IMR-90 (cell line): Measurements from ENCODE around the gene RYR3. TPM values are rescaled to one million over a fixed set of nuclear protein-coding genes. Genes with fewer than 3 reads are reported as not detected.

Experiments used
- ATAC-seq: fragments of 200-7000 bp; cut with Tn5 transposase; 2 replicates; pipeline ENCODE4 v1.9.1; 2020; ENCODE audit warnings: low read depth, mild to moderate bottlenecking, moderate library complexity
- BruUV-seq: library from RNA; stranded (reverse); fragments of 400-500 nt; replicated peaks from 2 replicates; lab custom pipeline; 2021; lab: Mats Ljungman, UMichigan
- CTCF ChIA-PET: fragments of 300-600 bp; formaldehyde crosslinking; extraction: SDS; loops from one replicate; lab custom pipeline; 2021; ENCODE audit warnings: antibody characterized with exemption; lab: Yijun Ruan, JAX
- POLR2A ChIA-PET: fragments of 300-600 bp; sonication (Branson Sonifier 250); formaldehyde crosslinking; loops from one replicate; lab custom pipeline; 2022; ENCODE audit warnings: antibody characterized with exemption; ENCODE audit not compliant: unreplicated experiment; lab: Charles Lee
- DNase-seq: peaks from one replicate; pipeline ENCODE4 v3.0.0; 2013
- H2AFZ ChIP-seq: replicated peaks from 2 replicates; pipeline ENCODE3; 2013; ENCODE audit warnings: low read length, mild to moderate bottlenecking; ENCODE audit not compliant: poor library complexity
- H2AK5ac ChIP-seq: 2 replicates; pipeline ENCODE4 v1.6.1; 2013; ENCODE audit warnings: low read depth, low read length, inconsistent platforms
- H2AK9ac ChIP-seq: replicated peaks from 2 replicates; pipeline ENCODE3; 2013; ENCODE audit warnings: mild to moderate bottlenecking, low read depth, low read length, moderate library complexity; ENCODE audit not compliant: poor library complexity
- H2BK120ac ChIP-seq: 2 replicates; pipeline ENCODE4 v1.6.1; 2013; ENCODE audit warnings: low read depth, low read length, inconsistent platforms
- H2BK15ac ChIP-seq: 3 replicates; pipeline ENCODE4 v1.6.1; 2013; ENCODE audit warnings: low read depth, low read length, inconsistent platforms
- H2BK20ac ChIP-seq: 2 replicates; pipeline ENCODE4 v1.6.1; 2013; ENCODE audit warnings: low read depth, mild to moderate bottlenecking, inconsistent platforms, low read length, moderate library complexity
- H2BK5ac ChIP-seq: 2 replicates; pipeline ENCODE4 v1.6.1; 2013; ENCODE audit warnings: mild to moderate bottlenecking, low read depth, low read length, inconsistent platforms; ENCODE audit not compliant: poor library complexity, severe bottlenecking
- H3K14ac ChIP-seq: replicated peaks from 2 replicates; pipeline ENCODE4 v1.6.1; 2013; ENCODE audit warnings: low read depth, low read length, inconsistent platforms
- H3K18ac ChIP-seq: 2 replicates; pipeline ENCODE4 v1.6.1; 2013; ENCODE audit warnings: low read depth, low read length, control low read depth
- H3K23ac ChIP-seq: 2 replicates; pipeline ENCODE4 v1.6.1; 2013; ENCODE audit warnings: low read depth, low read length, inconsistent platforms
- H3K27ac ChIP-seq: 2 replicates; pipeline ENCODE4 v1.5.1; 2013; ENCODE audit warnings: mild to moderate bottlenecking, control low read depth, low read length; ENCODE audit not compliant: insufficient read depth
- H3K27me3 ChIP-seq: 2 replicates; pipeline ENCODE4 v1.6.1; 2013; ENCODE audit warnings: low read length; ENCODE audit not compliant: control insufficient read depth, insufficient read depth
- H3K36me3 ChIP-seq: 2 replicates; pipeline ENCODE4 v1.6.1; 2013; ENCODE audit warnings: low read length, mixed read lengths; ENCODE audit not compliant: control insufficient read depth, insufficient read depth
- H3K4ac ChIP-seq: 2 replicates; pipeline ENCODE4 v1.6.1; 2013; ENCODE audit warnings: low read depth, low read length, inconsistent platforms
- H3K4me1 ChIP-seq: 2 replicates; pipeline ENCODE4 v1.6.1; 2013; ENCODE audit warnings: low read length, mixed read lengths; ENCODE audit not compliant: control insufficient read depth, insufficient read depth
- H3K4me2 ChIP-seq: 2 replicates; pipeline ENCODE4 v1.6.1; 2013; ENCODE audit warnings: low read depth, mild to moderate bottlenecking, control low read depth, low read length, moderate library complexity
- H3K4me3 ChIP-seq: 2 replicates; pipeline ENCODE4 v1.5.1; 2013; ENCODE audit warnings: low read depth, mild to moderate bottlenecking, control low read depth, low read length, moderate library complexity; ENCODE audit not compliant: insufficient read depth
- H3K56ac ChIP-seq: 2 replicates; pipeline ENCODE4 v1.6.1; 2013; ENCODE audit warnings: low read length, inconsistent platforms; ENCODE audit not compliant: insufficient read depth; ENCODE audit errors: extremely low read depth
- H3K79me1 ChIP-seq, 2 experiments: 2 replicates each; pipeline ENCODE4 v1.6.1; 2013; ENCODE audit warnings: low read length in 2 of 2, inconsistent platforms in 1 of 2, low read depth in 1 of 2
- H3K9ac ChIP-seq: 2 replicates; pipeline ENCODE4 v1.6.1; 2013; ENCODE audit warnings: low read depth, low read length, control low read depth
- H3K9me1 ChIP-seq: 2 replicates; pipeline ENCODE4 v1.6.1; 2013; ENCODE audit warnings: low read length, inconsistent platforms; ENCODE audit not compliant: insufficient read depth
- H3K9me3 ChIP-seq: 2 replicates; pipeline ENCODE4 v1.6.1; 2013; ENCODE audit warnings: low read length; ENCODE audit not compliant: control insufficient read depth, insufficient read depth
- H4K20me1 ChIP-seq: 2 replicates; pipeline ENCODE4 v1.6.1; 2013; ENCODE audit warnings: low read length, inconsistent platforms; ENCODE audit not compliant: insufficient read depth
- H4K5ac ChIP-seq: 2 replicates; pipeline ENCODE4 v1.6.1; 2013; ENCODE audit warnings: mild to moderate bottlenecking, low read depth, low read length, control low read depth
- H4K8ac ChIP-seq, 2 experiments: 2 replicates each; pipeline ENCODE4 v1.6.1; 2013; ENCODE audit warnings: low read depth in 2 of 2, low read length in 2 of 2, control low read depth in 1 of 2, inconsistent platforms in 1 of 2
- H4K91ac ChIP-seq: 2 replicates; pipeline ENCODE4 v1.6.1; 2013; ENCODE audit warnings: low read depth, low read length, inconsistent platforms; ENCODE audit not compliant: insufficient read depth
- BHLHE40 ChIP-seq: fragments of 150-350 bp; IDR thresholded peaks from 2 replicates; pipeline ENCODE4 v1.6.1; 2016; ENCODE audit warnings: mild to moderate bottlenecking, low read depth, low read length
- CEBPB ChIP-seq: IDR thresholded peaks from 2 replicates; pipeline ENCODE4 v1.6.1; 2012; ENCODE audit warnings: low read depth, low read length, improper control_type of control experiment
- CHD1 ChIP-seq: IDR thresholded peaks from 2 replicates; pipeline ENCODE4 v1.6.1; 2012; ENCODE audit warnings: low read depth, low read length, improper control_type of control experiment
- FOS ChIP-seq: fragments of 150-350 bp; IDR thresholded peaks from 2 replicates; pipeline ENCODE4 v1.6.1; 2016; ENCODE audit warnings: low read depth, low read length
- MAFK ChIP-seq: IDR thresholded peaks from 2 replicates; pipeline ENCODE4 v1.6.1; 2012; ENCODE audit warnings: low read depth, low read length, improper control_type of control experiment
- MAZ ChIP-seq: IDR thresholded peaks from 2 replicates; pipeline ENCODE4 v1.6.1; 2012; ENCODE audit warnings: low read depth, mild to moderate bottlenecking, low read length, improper control_type of control experiment, moderate library complexity, borderline replicate concordance
- MXI1 ChIP-seq: IDR thresholded peaks from 2 replicates; pipeline ENCODE4 v1.6.1; 2012; ENCODE audit warnings: low read depth, mild to moderate bottlenecking, low read length, moderate library complexity, borderline replicate concordance
- NFE2L2 ChIP-seq: fragments of 150-350 bp; IDR thresholded peaks from 2 replicates; pipeline ENCODE4 v1.6.1; 2016; ENCODE audit warnings: low read depth, mild to moderate bottlenecking, low read length
- POLR2A ChIP-seq: IDR thresholded peaks from 2 replicates; pipeline ENCODE4 v1.6.1; 2012; ENCODE audit warnings: mild to moderate bottlenecking, low read depth, low read length
- RAD21 ChIP-seq: IDR thresholded peaks from 2 replicates; pipeline ENCODE4 v1.6.1; 2012; ENCODE audit warnings: low read length, improper control_type of control experiment
- RCOR1 ChIP-seq: IDR thresholded peaks from 2 replicates; pipeline ENCODE4 v1.6.1; 2012; ENCODE audit warnings: mild to moderate bottlenecking, low read length, improper control_type of control experiment; ENCODE audit not compliant: insufficient replicate concordance
- RFX5 ChIP-seq: IDR thresholded peaks from 2 replicates; pipeline ENCODE4 v1.8.0; 2012; ENCODE audit warnings: low read depth, mild to moderate bottlenecking, low read length, moderate library complexity
- SMC3 ChIP-seq: fragments of 150-350 bp; IDR thresholded peaks from 2 replicates; pipeline ENCODE4 v1.6.1; 2016; ENCODE audit warnings: low read depth, mild to moderate bottlenecking, antibody characterized with exemption, low read length, moderate library complexity
- WGBS, 2 experiments: methylation state at CpG; one replicate each; pipeline versions ENCODE4 v1.1.5 to v1.1.7; 2013; ENCODE audit warnings: missing lambda C conversion rate in 2 of 2; ENCODE audit not compliant: insufficient read length in 1 of 2; ENCODE audit errors: extremely low coverage in 2 of 2; 5-methylcytosine and 5-hydroxymethylcytosine counted together
- dilution Hi-C: fragments of 300-500 bp; cut with HindIII; formaldehyde crosslinking; loops from one replicate; pipeline ENCODE4 v1.14.3; 2018; ENCODE audit warnings: low sequenced_read_pairs; ENCODE audit not compliant: unreplicated experiment
- in situ Hi-C: fragments of 300-500 bp; cut with MboI; formaldehyde crosslinking; loops from 3 replicates; pipeline ENCODE4 v1.14.3; 2019; ENCODE audit warnings: low sequenced_read_pairs, inconsistent platforms, mixed read lengths
- intact Hi-C: fragments of 100-400 bp; cut with micrococcal nuclease; formaldehyde crosslinking; loops from 2 replicates; pipeline ENCODE4 v1.10.0; 2022
- polyA plus RNA-seq, 3 experiments: library from polyadenylated mRNA; depleted of rRNA; stranded (reverse); fragments of >200 nt; gene quantifications; 2 replicates each; pipeline ENCODE4 v1.2.3, GENCODE V29; 2012; ENCODE audit warnings: low replicate concordance in 1 of 3
- total RNA-seq: library from RNA; depleted of rRNA; stranded (reverse); fragments of >200 nt; gene quantifications from 2 replicates; pipeline ENCODE4 v1.2.3, GENCODE V29; 2012
- TF ChIP-seq, protein P1 (sequence below): fragments of 150-350 bp; IDR thresholded peaks from 2 replicates; pipeline ENCODE4 v1.6.1; 2017; ENCODE audit warnings: mild to moderate bottlenecking, antibody characterized with exemption, low read length, low read depth
- TF ChIP-seq, protein P2 (sequence below): fragments of 150-350 bp; IDR thresholded peaks from 2 replicates; pipeline ENCODE4 v1.6.1; 2016; ENCODE audit warnings: low read depth, mild to moderate bottlenecking, low read length, moderate library complexity, borderline replicate concordance
- TF ChIP-seq, protein P3 (sequence below): conservative IDR thresholded peaks from 2 replicates; pipeline ENCODE4 v1.5.1; 2012; ENCODE audit warnings: mild to moderate bottlenecking, low read depth, low read length, improper control_type of control experiment

RYR3 gene
- total and polyA plus RNA-seq, 2 of the 4 experiments (the other 2 are of a cell fraction): 0.18 TPM; not detected in 1

DNA sequence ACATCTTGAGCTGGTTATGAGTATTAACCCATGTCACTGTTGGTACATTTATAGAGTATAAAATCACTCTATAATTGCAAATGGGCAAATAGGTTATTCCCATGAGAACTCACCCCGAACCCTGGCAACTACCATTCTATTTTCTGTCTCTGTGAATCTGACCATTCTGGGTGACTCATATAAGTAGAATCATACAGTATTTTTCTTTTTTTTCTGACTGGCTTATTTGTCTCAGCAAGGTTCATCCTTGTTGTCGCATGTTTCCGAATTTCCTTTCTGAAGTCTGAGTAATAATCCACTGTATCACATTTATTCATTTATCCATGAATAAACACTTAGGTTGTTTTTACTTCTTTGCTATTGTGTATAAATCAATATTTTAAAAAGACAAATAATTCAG lies 597.6 kb downstream of the RYR3 start:
- in situ Hi-C loops (no loop called here), intact Hi-C loops (loop anchor here (5.0 kb wide), 1 partner anchor 41 kb away; no protein-coding TSS in a partner anchor), dilution Hi-C loops (no loop called here)
- Histone ChIP-seq H2BK5ac (no peak overlapping the region), H3K9ac (no peak overlapping the region), H3K27ac (no peak overlapping the region), H2BK120ac (no peak overlapping the region), H4K8ac (no peak overlapping the region), H3K36me3 (no peaks in the 10 kb centered on the region), H3K56ac (no peak overlapping the region), H2AK5ac (no peak overlapping the region), H3K4me3 (no peak overlapping the region), H2AFZ (no peak overlapping the region), H3K23ac (no peak overlapping the region), H2AK9ac (no peak overlapping the region), H3K4ac (no peak overlapping the region), H3K27me3 (no peaks in the 10 kb centered on the region), H4K20me1 (peaks cover 2% of the 10 kb centered on the region; the same call in 1 of the 2 replicates), H3K4me2 (no peak overlapping the region), H2BK20ac (no peak overlapping the region), H3K79me1 (peaks cover 8 to 10% of the 10 kb centered on the region in 2 experiments; a peak in 3 of 4 replicates), H3K9me3 (no peaks in the 10 kb centered on the region), H4K5ac (no peak overlapping the region), H3K14ac (no peak overlapping the region), H3K18ac (no peak overlapping the region), H2BK15ac (no peak overlapping the region), H3K9me1 (peaks cover 12% of the 10 kb centered on the region), H3K4me1 (peaks cover 11% of the 10 kb centered on the region), H4K91ac (no peak overlapping the region)
- BruUV-seq: no TSS peak
- WGBS, 2 experiments: no CpG with 5 or more reads among the region's 3 CpGs
- DNase-seq: peak; percentile 59
- ChIA-PET POLR2A (no interaction called here), CTCF (no interaction called here)
- TF ChIP-seq MXI1 (no peak), BHLHE40 (no peak), CEBPB (no peak), RAD21 (no peak), MAZ (no peak), CHD1 (no peak), RFX5 (no peak), POLR2A (no peak), SMC3 (no peak), NFE2L2 (no peak), MAFK (no peak), RCOR1 (no peak), FOS (no peak; the same call in 1 of the 2 replicates)
- TF ChIP-seq, protein P1, sequence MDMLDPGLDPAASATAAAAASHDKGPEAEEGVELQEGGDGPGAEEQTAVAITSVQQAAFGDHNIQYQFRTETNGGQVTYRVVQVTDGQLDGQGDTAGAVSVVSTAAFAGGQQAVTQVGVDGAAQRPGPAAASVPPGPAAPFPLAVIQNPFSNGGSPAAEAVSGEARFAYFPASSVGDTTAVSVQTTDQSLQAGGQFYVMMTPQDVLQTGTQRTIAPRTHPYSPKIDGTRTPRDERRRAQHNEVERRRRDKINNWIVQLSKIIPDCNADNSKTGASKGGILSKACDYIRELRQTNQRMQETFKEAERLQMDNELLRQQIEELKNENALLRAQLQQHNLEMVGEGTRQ: no peak
- TF ChIP-seq, protein P2, sequence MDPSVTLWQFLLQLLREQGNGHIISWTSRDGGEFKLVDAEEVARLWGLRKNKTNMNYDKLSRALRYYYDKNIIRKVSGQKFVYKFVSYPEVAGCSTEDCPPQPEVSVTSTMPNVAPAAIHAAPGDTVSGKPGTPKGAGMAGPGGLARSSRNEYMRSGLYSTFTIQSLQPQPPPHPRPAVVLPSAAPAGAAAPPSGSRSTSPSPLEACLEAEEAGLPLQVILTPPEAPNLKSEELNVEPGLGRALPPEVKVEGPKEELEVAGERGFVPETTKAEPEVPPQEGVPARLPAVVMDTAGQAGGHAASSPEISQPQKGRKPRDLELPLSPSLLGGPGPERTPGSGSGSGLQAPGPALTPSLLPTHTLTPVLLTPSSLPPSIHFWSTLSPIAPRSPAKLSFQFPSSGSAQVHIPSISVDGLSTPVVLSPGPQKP: no peak
- TF ChIP-seq, protein P3, sequence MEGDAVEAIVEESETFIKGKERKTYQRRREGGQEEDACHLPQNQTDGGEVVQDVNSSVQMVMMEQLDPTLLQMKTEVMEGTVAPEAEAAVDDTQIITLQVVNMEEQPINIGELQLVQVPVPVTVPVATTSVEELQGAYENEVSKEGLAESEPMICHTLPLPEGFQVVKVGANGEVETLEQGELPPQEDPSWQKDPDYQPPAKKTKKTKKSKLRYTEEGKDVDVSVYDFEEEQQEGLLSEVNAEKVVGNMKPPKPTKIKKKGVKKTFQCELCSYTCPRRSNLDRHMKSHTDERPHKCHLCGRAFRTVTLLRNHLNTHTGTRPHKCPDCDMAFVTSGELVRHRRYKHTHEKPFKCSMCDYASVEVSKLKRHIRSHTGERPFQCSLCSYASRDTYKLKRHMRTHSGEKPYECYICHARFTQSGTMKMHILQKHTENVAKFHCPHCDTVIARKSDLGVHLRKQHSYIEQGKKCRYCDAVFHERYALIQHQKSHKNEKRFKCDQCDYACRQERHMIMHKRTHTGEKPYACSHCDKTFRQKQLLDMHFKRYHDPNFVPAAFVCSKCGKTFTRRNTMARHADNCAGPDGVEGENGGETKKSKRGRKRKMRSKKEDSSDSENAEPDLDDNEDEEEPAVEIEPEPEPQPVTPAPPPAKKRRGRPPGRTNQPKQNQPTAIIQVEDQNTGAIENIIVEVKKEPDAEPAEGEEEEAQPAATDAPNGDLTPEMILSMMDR: no peak
- ATAC-seq: peak; percentile 56
